Fibroblast of villous mesenchyme (primary cell): ENCODE results near the gene PDE1C. TPM values are rescaled to one million over a fixed set of nuclear protein-coding genes. Genes with fewer than 3 reads are reported as not detected.
"Not testable (repeated sequence)": the region's sequence is repeated elsewhere in the genome, so short reads cannot be mapped to it uniquely, and the experiment has no call there.

Experiments used
- DNase-seq: peaks from one replicate; pipeline ENCODE4 v3.0.0-alpha.2; 2010; ENCODE audit warnings: low read depth
- H3K4me3 ChIP-seq: 2 replicates; pipeline ENCODE4 v1.5.1; 2011; ENCODE audit warnings: low read depth, mild to moderate bottlenecking, low read length
- total RNA-seq: library from RNA; depleted of rRNA; stranded (reverse); fragments of >200 nt; gene quantifications from 2 replicates; pipeline ENCODE4 v1.2.3, GENCODE V29; 2012
- TF ChIP-seq, protein P1 (sequence below): IDR thresholded peaks from 2 replicates; pipeline ENCODE4 v1.5.1; 2012; ENCODE audit warnings: low read depth, mild to moderate bottlenecking, low read length; ENCODE audit not compliant: insufficient read depth

The PDE1C gene
- total RNA-seq, 1 donor: 4.7 TPM

DNA sequence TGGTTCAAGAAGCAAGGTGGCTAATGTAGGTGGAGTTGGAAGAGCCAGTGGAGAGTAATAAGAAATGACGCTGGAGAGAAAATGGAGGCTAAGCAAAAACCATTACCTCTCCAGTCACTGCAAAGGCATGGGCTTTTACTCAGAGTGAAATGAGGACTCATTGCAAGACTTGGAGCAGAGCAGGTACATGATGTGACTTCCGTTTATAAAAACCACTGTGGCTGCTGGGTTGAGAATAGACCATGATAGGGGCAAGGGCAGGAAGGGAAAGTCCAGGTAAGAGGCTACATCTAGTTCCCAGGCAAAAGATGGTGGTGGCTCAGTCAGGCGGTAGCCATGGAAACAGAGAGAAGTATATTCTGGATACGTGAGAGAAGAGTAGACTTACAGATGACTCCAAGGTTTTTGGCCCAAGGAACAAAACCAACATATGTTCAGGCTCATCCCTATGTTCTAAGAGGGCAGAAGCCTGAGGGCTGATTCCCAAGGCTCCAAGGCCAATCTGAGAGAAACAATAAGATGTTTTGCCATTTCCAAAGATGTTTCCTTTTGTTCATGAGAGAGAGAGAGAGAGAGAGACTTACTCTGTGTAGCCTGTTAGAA is 21.5 kb upstream of the PDE1C start:
- TF ChIP-seq, protein P1, sequence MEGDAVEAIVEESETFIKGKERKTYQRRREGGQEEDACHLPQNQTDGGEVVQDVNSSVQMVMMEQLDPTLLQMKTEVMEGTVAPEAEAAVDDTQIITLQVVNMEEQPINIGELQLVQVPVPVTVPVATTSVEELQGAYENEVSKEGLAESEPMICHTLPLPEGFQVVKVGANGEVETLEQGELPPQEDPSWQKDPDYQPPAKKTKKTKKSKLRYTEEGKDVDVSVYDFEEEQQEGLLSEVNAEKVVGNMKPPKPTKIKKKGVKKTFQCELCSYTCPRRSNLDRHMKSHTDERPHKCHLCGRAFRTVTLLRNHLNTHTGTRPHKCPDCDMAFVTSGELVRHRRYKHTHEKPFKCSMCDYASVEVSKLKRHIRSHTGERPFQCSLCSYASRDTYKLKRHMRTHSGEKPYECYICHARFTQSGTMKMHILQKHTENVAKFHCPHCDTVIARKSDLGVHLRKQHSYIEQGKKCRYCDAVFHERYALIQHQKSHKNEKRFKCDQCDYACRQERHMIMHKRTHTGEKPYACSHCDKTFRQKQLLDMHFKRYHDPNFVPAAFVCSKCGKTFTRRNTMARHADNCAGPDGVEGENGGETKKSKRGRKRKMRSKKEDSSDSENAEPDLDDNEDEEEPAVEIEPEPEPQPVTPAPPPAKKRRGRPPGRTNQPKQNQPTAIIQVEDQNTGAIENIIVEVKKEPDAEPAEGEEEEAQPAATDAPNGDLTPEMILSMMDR: no peak
- no peak overlapping the region for H3K4me3 ChIP-seq
- DNase-seq: no peak

DNA sequence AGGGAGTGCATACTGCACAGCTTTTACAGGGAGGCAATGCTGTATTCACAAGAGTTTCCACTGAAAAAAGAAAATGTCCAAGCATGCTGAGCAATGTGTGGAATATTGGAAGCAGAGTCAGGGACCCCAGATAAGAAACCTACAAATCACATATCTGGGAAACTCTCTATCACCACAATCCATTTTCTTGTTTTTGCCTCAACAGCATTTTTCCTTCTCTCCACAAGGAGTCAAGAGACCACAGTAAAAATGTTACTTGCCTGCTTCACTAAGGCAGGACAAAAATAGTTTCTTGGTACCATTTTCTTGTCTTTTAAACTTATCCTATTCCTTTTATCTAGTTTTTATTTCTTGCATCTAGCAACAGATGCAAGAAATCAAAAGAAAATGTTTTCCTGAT is 19.5 kb upstream of the PDE1C start:
- H3K4me3 ChIP-seq: no peak overlapping the region
- TF ChIP-seq, protein P1: no peak
- no peak for DNase-seq

DNA sequence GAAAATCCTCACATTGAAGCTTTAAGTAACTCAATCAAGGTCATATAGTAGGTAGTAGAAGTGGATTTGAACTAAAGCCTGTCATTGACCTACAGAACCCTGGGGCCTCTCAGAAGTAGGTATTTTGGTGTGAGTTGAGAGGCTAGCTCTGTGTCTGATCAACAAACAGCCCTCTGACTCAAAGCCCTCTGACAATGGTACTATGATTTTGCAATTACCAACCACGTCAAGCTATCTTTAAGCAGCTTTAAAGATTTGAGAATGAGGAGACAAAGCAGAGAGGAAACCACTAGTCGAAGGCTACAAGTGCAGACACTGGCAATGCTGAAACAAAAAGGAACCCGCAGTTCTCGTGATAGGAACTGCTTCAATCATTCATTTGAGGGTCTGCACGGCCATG is 19.0 kb upstream of the PDE1C start:
- H3K4me3 ChIP-seq: no peak overlapping the region
- TF ChIP-seq, protein P1: no peak
- no peak for DNase-seq

DNA sequence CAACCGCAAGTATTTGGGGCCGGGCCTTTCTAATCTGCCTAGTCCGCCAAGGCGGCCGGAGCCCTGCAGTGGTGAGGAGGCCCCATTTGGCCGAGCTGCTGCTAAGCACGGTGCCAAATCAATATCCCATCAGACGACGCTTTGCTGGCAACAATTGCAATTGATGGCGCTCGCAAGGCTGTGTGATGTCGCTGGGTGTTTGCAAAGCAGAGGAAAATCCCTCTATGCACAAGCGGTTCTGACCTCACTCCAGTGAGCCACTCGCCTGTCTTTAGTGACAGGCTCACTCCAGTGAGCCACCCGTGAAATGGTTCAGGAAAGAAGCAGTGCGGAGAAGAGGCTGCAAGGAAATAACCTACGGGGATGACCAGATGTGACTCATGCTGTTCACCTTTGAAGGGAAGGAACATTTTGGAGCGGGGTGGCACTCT is 18.3 kb upstream of the PDE1C start:
- no peak overlapping the region for H3K4me3 ChIP-seq
- TF ChIP-seq, protein P1: no peak
- no peak for DNase-seq

DNA sequence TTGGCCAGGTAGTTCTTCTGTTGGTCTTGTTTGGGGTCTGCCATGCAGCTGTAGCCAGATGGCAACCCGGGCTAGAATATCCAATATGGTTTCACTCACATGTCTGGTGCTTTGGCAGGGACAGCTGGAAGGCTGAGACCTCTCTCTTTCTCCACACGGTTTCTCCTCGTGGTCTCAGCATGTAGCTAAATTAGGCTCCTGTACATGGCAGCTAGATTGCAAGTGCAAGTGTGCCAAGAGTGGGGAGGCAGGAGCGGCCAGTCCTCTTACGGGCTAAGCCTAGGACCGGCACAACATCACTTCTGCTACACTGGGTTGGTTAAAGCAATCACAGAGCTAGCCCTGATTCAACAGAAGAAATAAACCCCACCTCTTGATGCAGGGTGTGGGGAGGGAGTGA is 9.3 kb upstream of the PDE1C start:
- no peak for DNase-seq
- H3K4me3 ChIP-seq: no peak overlapping the region
- TF ChIP-seq, protein P1: no peak

DNA sequence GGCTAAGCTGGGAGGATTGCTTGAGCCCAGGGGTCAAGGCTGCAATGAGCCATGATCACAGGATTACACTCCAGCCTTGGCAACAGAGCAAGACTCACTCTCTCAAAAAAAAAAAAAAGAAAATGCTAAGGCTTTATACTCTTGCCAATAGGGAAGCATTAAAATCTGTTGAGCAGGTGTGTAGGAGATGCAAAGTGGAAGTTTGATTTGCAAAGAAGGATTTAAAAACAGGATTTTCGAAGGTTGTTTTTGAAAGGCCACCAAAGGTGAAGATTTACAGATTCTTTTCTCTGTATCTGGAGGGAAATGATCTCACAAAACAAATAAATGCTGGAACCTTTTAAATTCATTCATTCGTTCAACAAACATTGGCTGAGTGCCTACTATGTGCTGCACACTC is 8.6 kb upstream of the PDE1C start:
- no peak overlapping the region for H3K4me3 ChIP-seq
- DNase-seq: no peak
- TF ChIP-seq, protein P1: no peak

DNA sequence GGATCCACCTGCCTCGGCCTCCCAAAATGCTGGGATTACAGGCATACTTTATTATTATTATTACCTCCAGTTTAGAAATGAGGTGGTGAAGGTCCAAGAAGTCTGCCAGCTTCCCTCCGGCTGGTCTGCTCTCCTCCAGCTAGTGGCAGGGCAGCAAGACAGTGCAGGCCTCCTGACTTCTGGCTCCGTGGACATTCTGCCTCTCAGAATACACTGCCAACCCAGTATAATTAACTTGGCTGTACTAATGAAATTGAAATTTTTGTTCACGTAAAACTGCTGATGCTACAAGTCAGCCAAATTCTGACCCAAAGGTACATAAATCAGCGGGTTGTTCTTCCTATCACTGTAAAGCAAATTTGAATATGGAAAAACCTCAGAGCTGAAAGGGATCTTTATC is 7.6 kb upstream of the PDE1C start:
- no peak overlapping the region for H3K4me3 ChIP-seq
- no peak for DNase-seq
- TF ChIP-seq, protein P1: no peak

DNA sequence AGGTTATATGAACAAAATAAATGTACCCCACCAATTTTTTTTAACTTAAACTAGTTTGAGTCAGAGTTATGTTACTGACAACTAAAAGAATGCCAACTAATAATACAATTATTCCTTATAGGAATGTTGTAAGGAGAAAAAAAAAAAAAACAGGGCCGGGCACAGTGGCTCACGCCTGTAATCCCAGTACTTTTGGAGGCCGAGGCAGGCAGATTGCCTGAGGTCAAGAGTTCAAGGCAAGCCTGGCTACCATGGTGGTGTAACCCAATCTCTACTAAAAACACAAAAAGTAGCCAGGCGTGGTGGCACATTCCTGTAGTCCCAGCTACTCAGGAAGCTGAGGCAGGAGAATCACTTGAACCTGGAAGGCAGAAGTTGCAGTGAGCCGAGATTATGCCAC is 6.6 kb upstream of the PDE1C start:
- not testable (repeated sequence) for DNase-seq

More for the DNA sequence above, 6.6 kb upstream of the PDE1C start:
- H3K4me3 ChIP-seq: not testable (repeated sequence)
